ENCODE data around the gene MTFP1. TPM values are rescaled to one million over a fixed set of nuclear protein-coding genes. Genes with fewer than 3 reads are reported as not detected.

Gene MTFP1
- total RNA-seq, 1 experiment from 2014 or later: 86.9 TPM

- no peak overlapping the region for H3K4me3 ChIP-seq (ENCODE audit: low read depth, low read length, poor library complexity, severe bottlenecking)
- H3K27ac ChIP-seq (ENCODE audit: low read depth, low read length, poor library complexity, severe bottlenecking): no peak overlapping the region
- DNase-seq (ENCODE audit: low spot score): no peak
- ChIA-PET POLR2A (ENCODE audit: low non-redundant PET) (no interaction called here), CTCF (no interaction called here)
- intact Hi-C loops (cut with micrococcal nuclease; ENCODE audit: unreplicated experiment): no loop called here
- no peaks in the 10 kb centered on the region for H3K36me3 ChIP-seq (ENCODE audit: insufficient read depth, low read length, poor library complexity, severe bottlenecking)
- BruUV-seq (replicated peaks): no TSS peak
- H3K9me3 ChIP-seq (ENCODE audit: low read depth, low read length, poor library complexity, severe bottlenecking): no peaks in the 10 kb centered on the region
- no peaks in the 10 kb centered on the region for H3K4me1 ChIP-seq (ENCODE audit: insufficient read depth, low read length, poor library complexity, severe bottlenecking)
- H3K27me3 ChIP-seq (replicated peaks; ENCODE audit: insufficient read depth, low read depth, low read length, poor library complexity): no peaks in the 10 kb centered on the region
- TF ChIP-seq EZH2 (IDR thresholded peaks at IDR 0.05; ENCODE audit: borderline replicate concordance, low read depth, low read length, poor library complexity, severe bottlenecking) (no peak), CTCF (conservative IDR thresholded peaks at IDR 0.05; ENCODE audit: low read depth, low read length) (no peak)
These were observed 45.1 kb downstream of the MTFP1 start for GRCh38 chr22:30470655-30471054.

- Histone ChIP-seq H3K27me3 (replicated peaks; ENCODE audit: insufficient read depth, low read depth, low read length, poor library complexity) (no peaks in the 10 kb centered on the region), H3K36me3 (ENCODE audit: insufficient read depth, low read length, poor library complexity, severe bottlenecking) (no peaks in the 10 kb centered on the region), H3K9me3 (ENCODE audit: low read depth, low read length, poor library complexity, severe bottlenecking) (no peaks in the 10 kb centered on the region), H3K27ac (ENCODE audit: low read depth, low read length, poor library complexity, severe bottlenecking) (no peak within 1 kb of the TSS), H3K4me3 (ENCODE audit: low read depth, low read length, poor library complexity, severe bottlenecking) (no peak within 1 kb of the TSS), H3K4me1 (ENCODE audit: insufficient read depth, low read length, poor library complexity, severe bottlenecking) (no peaks in the 10 kb centered on the region)
- BruUV-seq (replicated peaks): no TSS peak
- TF ChIP-seq CTCF (conservative IDR thresholded peaks at IDR 0.05; ENCODE audit: low read depth, low read length) (no peak), EZH2 (IDR thresholded peaks at IDR 0.05; ENCODE audit: borderline replicate concordance, low read depth, low read length, poor library complexity, severe bottlenecking) (no peak)
- ChIA-PET POLR2A (ENCODE audit: low non-redundant PET) (no interaction called here), CTCF (no interaction called here)
- no peak for DNase-seq (ENCODE audit: low spot score)
- intact Hi-C loops (cut with micrococcal nuclease; ENCODE audit: unreplicated experiment): no loop called here
These were observed 46.2 kb downstream of the MTFP1 start, which contains the start of gene SEC14L3 for GRCh38 chr22:30471616-30472318. Gene SEC14L3 (minus strand): TSS chr22:30472017. CDS start chr22:30471958, 59 bp downstream.

- ChIA-PET CTCF (no interaction called here), POLR2A (ENCODE audit: low non-redundant PET) (no interaction called here)
- intact Hi-C loops (cut with micrococcal nuclease; ENCODE audit: unreplicated experiment): no loop called here
- Histone ChIP-seq H3K36me3 (ENCODE audit: insufficient read depth, low read length, poor library complexity, severe bottlenecking) (no peaks in the 10 kb centered on the region), H3K4me3 (ENCODE audit: low read depth, low read length, poor library complexity, severe bottlenecking) (no peak overlapping the region), H3K27ac (ENCODE audit: low read depth, low read length, poor library complexity, severe bottlenecking) (no peak overlapping the region), H3K27me3 (replicated peaks; ENCODE audit: insufficient read depth, low read depth, low read length, poor library complexity) (no peaks in the 10 kb centered on the region), H3K4me1 (ENCODE audit: insufficient read depth, low read length, poor library complexity, severe bottlenecking) (no peaks in the 10 kb centered on the region), H3K9me3 (ENCODE audit: low read depth, low read length, poor library complexity, severe bottlenecking) (no peaks in the 10 kb centered on the region)
- DNase-seq (ENCODE audit: low spot score): no peak
- TF ChIP-seq EZH2 (IDR thresholded peaks at IDR 0.05; ENCODE audit: borderline replicate concordance, low read depth, low read length, poor library complexity, severe bottlenecking): no peak
- TF ChIP-seq CTCF (conservative IDR thresholded peaks at IDR 0.05; ENCODE audit: low read depth, low read length): no peak
- no TSS peak for BruUV-seq (replicated peaks)
These were observed 47.6 kb downstream of the MTFP1 start for GRCh38 chr22:30472994-30473720.
